GM19372 (cell line): ENCODE measurements around the gene FTSJ3.
"Not testable (repeated sequence)": the region's sequence is repeated elsewhere in the genome, so short reads cannot be mapped to it uniquely, and the experiment has no call there.

Experiments used
- ATAC-seq: cut with Tn5 transposase; IDR thresholded peaks from one replicate; pipeline ENCODE4 v1.9.1; 2021; ENCODE audit warnings: mild to moderate bottlenecking, low read depth, moderate library complexity; ENCODE audit not compliant: unreplicated experiment

The FTSJ3 gene

GRCh38 chr17:63827002-63827800 is at the start of gene FTSJ3, which contains the start of gene PSMC5:
Gene FTSJ3, minus strand, starts transcription at chr17:63827663. Its CDS starts 761 bp downstream, at chr17:63826902.
Gene PSMC5, plus strand, starts transcription at chr17:63827431. Its CDS starts 60 bp downstream, at chr17:63827491.
- peak; percentile 80 for ATAC-seq

DNA sequence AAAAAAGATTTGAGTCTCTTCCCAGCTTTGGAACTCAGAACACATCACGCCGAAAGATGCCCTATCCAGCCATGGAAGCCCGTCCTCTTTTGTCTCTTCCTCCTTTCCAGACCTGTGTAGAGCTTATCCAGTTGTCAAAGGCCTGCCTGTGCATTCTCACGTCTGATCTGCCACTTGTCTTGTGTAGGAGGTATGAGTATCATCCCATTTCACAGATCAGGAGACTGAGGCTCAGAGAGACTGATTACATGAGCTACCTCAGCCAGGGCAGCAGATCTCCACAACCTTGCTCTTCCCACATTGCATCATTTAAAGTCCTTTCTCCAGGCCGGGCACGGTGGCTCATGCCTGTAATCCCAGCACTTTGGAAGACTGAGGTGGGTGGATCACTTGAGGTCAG is 47.2 kb upstream of the FTSJ3 start:
- ATAC-seq = not testable (repeated sequence)

DNA sequence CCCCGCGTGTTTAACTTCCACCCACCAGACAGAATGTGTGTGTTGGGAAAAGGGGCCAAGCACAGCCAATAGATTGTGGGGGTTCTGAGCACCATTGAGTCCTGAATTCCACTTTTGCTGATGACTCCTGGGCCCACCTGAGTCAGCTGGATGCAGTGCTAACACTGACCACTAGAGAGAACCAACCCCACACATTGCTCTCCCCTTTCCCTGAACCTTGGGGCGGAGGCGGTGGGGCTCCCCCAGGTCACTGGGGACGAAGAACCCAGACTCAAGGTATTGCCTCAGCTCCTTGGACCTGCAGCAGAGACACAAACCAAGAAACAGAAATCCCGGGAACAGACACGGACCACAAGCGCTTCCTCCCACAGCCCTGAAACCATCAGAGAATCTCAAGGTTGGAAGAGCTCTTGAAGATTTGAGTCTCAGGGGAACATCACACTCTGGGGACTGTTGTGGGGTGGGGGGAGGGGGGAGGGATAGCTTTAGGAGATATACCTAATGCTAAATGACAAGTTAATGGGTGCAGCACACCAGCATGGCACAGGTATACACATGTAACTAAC is 46.7 kb upstream of the FTSJ3 start:
- not testable (repeated sequence) for ATAC-seq

- not testable (repeated sequence) for ATAC-seq
Measured at GRCh38 chr17:63873577-63873976, 46.1 kb upstream of the FTSJ3 start, which contains the start of gene CSH2. Gene CSH2, minus strand, starts transcription at chr17:63873677. Its CDS starts 63 bp downstream, at chr17:63873614.

GRCh38 chr17:63871646-63872365 is 44.3 kb upstream of the FTSJ3 start:
- not testable (repeated sequence) for ATAC-seq

- not testable (repeated sequence) for ATAC-seq
Measured at GRCh38 chr17:63870292-63870665, 42.8 kb upstream of the FTSJ3 start.

GRCh38 chr17:63869491-63870291 is 42.2 kb upstream of the FTSJ3 start:
- ATAC-seq = not testable (repeated sequence)

GRCh38 chr17:63866625-63867024 is 39.2 kb upstream of the FTSJ3 start:
- not testable (repeated sequence) for ATAC-seq

DNA sequence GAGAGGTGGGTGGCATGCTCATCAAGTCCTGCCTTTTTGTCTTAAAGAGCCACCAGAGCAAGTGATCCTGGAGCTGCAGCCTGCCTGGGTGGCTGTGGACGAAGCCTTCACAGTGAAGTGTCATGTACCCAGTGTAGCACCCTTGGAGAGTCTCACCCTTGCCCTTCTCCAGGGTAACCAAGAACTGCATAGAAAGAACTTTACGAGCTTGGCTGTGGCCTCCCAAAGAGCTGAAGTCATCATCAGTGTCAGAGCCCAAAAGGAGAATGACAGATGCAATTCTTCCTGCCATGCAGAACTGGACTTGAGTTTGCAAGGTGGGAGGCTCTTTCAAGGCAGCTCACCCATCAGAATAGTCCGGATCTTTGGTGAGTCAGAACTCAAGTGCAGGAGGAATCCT is 31.8 kb upstream of the FTSJ3 start:
- ATAC-seq = no peak

- not testable (repeated sequence) for ATAC-seq
Measured at GRCh38 chr17:63856425-63856824, 29.0 kb upstream of the FTSJ3 start.

- no peak for ATAC-seq
Measured at GRCh38 chr17:63855185-63855584, 27.7 kb upstream of the FTSJ3 start.

GRCh38 chr17:63854709-63855108 is 27.2 kb upstream of the FTSJ3 start:
- no peak for ATAC-seq

DNA sequence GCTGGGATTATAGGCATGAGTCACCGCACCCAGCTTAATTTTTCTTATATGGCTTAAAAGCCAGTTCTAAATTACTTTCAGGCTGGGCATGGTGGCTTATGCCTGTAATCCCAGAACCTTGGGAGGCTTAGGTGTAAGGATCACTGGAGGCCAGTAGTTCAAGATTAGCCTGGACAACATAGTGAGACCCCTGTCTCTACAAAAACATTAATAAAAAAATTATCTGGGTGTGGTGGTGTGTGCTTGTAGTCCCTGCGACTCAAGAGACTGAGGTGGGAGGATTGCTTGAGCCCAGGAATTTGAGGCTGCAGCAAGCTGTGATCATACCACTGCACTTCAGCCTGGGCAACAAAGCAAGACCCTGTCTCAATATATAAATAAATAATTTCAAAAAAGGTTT is 25.8 kb upstream of the FTSJ3 start:
- ATAC-seq = no peak

DNA sequence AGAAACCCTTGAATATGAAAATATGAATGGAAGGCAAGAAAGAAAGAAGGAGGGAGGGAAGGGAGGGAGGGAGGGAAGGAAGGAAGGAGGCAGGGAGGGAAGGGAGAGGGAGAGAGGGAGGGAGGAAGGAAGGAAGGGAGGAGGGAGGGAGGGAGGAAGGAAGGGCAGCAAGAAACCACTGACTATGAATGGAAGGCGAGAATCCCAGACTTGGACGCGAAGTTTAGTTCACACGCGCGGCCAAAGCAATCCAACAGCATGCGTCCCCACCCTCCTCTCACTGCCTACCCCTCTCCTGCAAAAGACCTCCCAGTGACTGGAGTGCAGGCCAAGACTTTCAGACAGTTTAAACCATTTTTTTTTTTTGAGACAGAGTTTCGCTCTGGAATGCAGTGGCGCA is 22.9 kb upstream of the FTSJ3 start:
- ATAC-seq = no peak

- peak; percentile 84 for ATAC-seq
Measured at GRCh38 chr17:63848834-63849689, 21.6 kb upstream of the FTSJ3 start.

DNA sequence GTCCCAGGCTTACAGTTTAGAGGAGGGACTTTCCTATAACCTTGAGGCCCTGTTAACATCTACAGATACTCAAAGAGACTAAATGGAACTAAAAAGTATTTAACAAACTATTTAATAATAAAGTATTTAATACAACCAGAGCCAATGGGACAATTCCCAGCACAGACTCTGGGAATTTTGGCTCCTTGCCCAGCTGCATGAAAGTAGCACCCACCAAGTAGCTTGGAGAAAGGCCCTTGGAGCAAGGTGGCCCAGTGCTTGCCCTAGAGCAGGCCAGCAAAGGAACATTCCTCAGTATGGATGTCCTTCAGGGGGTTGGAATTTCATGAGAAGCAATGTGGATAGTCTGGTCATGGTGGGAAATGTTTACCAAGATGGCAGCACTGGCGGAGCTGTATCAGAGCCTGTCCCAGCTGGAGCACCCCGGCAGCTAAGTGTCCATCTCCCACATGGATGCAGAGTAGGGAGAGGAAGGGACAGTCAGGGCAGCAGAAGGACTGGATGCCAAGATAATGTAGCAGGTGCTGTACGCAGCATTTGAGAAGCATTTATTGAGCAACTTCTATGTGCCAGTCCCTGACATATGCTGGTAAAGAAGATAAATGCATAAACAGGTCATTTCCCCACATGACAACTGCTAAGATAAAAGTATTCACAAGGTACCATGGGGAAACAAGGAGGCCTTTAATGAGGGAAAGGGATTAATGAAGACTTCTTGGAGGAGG is 20.2 kb upstream of the FTSJ3 start:
- no peak for ATAC-seq

DNA sequence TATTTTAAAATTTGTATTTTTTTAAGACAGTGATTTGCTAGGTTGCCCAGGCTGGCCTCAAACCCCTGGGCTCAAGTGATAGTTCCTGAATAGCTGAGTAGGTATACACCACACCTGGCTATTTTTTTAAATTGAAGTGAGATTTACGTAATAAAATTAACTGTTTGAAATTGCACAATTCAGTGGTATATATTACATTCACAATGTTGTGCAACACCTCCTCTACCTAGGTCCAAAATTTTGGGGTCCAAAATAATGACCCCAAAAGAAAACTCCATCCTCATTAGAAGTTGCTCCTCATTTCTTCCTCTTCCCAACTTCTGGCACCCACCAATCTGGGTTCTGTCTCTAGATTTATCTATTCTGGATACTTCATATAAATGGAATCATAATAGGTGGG is 18.0 kb upstream of the FTSJ3 start:
- no peak for ATAC-seq

GRCh38 chr17:63843910-63844677 is 16.6 kb upstream of the FTSJ3 start:
- ATAC-seq = no peak
